Panc1 (cell line): Measurements from ENCODE around the gene VPS29. TPM values are rescaled to one million over a fixed set of nuclear protein-coding genes. Genes with fewer than 3 reads are reported as not detected.

Experiments
- ATAC-seq: fragments of 200-7000 bp; cut with Tn5 transposase; 2 replicates; pipeline ENCODE4 v1.9.1; 2020; ENCODE audit warnings: mild to moderate bottlenecking, moderate library complexity
- BruUV-seq: library from RNA; stranded (reverse); fragments of 400-500 nt; replicated peaks from 2 replicates; lab custom pipeline; 2021; lab: Mats Ljungman, UMichigan
- CTCF ChIA-PET: fragments of 300-600 bp; sonication (Branson Sonifier 250); formaldehyde crosslinking; loops from one replicate; lab custom pipeline; 2022; ENCODE audit warnings: antibody characterized with exemption; lab: Charles Lee
- POLR2A ChIA-PET: fragments of 300-600 bp; sonication (Branson Sonifier 250); formaldehyde crosslinking; loops from one replicate; lab custom pipeline; 2022; ENCODE audit warnings: antibody characterized with exemption; lab: Charles Lee
- DNase-seq: peaks from one replicate; pipeline ENCODE4 v3.0.0-alpha.2; 2010; ENCODE audit warnings: low read depth, low spot score
- H3K27ac ChIP-seq: 2 replicates; pipeline ENCODE4 v1.5.1; 2011; ENCODE audit warnings: mild to moderate bottlenecking, low read length, inconsistent platforms
- H3K27me3 ChIP-seq: fragments of 200-500 bp; sonication (Bioruptor generic); 2 replicates; pipeline ENCODE4 v1.6.0; 2014; ENCODE audit warnings: low read length, inconsistent platforms; ENCODE audit not compliant: control insufficient read depth, insufficient read depth
- H3K36me3 ChIP-seq: fragments of 200-500 bp; sonication (Bioruptor generic); 2 replicates; pipeline ENCODE4 v1.5.1; 2014; ENCODE audit warnings: inconsistent platforms, mild to moderate bottlenecking, low read length, moderate library complexity; ENCODE audit not compliant: control insufficient read depth, insufficient read depth
- H3K4me1 ChIP-seq: 2 replicates; pipeline ENCODE4 v1.5.1; 2011; ENCODE audit warnings: inconsistent platforms, mild to moderate bottlenecking, low read length, moderate library complexity; ENCODE audit not compliant: control insufficient read depth, insufficient read depth
- H3K4me3 ChIP-seq, 2 experiments: 2 replicates each; pipeline ENCODE4 v1.5.1; 2011 to 2012; ENCODE audit warnings: low read depth in 2 of 2, low read length in 2 of 2, mild to moderate bottlenecking in 2 of 2, inconsistent platforms in 1 of 2, moderate library complexity in 1 of 2
- H3K9me3 ChIP-seq: fragments of 200-500 bp; sonication (Bioruptor generic); 2 replicates; pipeline ENCODE4 v1.5.1; 2014; ENCODE audit warnings: low read depth, mild to moderate bottlenecking, inconsistent platforms, low read length, moderate library complexity; ENCODE audit not compliant: control insufficient read depth, insufficient read depth
- CTCF ChIP-seq: fragments of 450-650 bp; IDR thresholded peaks from 2 replicates; pipeline ENCODE4 v1.5.1; 2017; ENCODE audit warnings: mild to moderate bottlenecking
- POLR2AphosphoS5 ChIP-seq: IDR thresholded peaks from 2 replicates; pipeline ENCODE4 v1.6.1; 2012; ENCODE audit warnings: mild to moderate bottlenecking, low read depth, low read length, moderate library complexity
- REST ChIP-seq, 2 experiments: IDR thresholded peaks; 2 replicates each; pipeline ENCODE4 v1.6.1; 2011 to 2012; ENCODE audit warnings: low read depth in 2 of 2, control low read depth in 1 of 2, low read length in 1 of 2, mild to moderate bottlenecking in 1 of 2, moderate library complexity in 1 of 2; ENCODE audit not compliant: insufficient read depth in 1 of 2
- SIN3A ChIP-seq: IDR thresholded peaks from 2 replicates; pipeline ENCODE4 v1.6.1; 2012; ENCODE audit warnings: low read depth, mild to moderate bottlenecking, low read length, moderate library complexity, borderline replicate concordance; ENCODE audit not compliant: insufficient read depth
- TCF7L2 ChIP-seq: IDR thresholded peaks from 2 replicates; pipeline ENCODE4 v1.6.1; 2011; ENCODE audit warnings: mild to moderate bottlenecking, low read depth, low read length, inconsistent platforms
- in situ Hi-C: cut with HindIII; loops from 2 replicates; pipeline ENCODE4 v1.10.0; 2016; ENCODE audit warnings: low sequenced_read_pairs, low pct_unique_long_range_greater_than_20kb
- intact Hi-C: fragments of 100-400 bp; cut with micrococcal nuclease; formaldehyde crosslinking; loops from one replicate; pipeline ENCODE4 v1.10.0; 2022; ENCODE audit not compliant: unreplicated experiment
- total RNA-seq: library from RNA; stranded (reverse); gene quantifications from one replicate; pipeline ENCODE4 v1.2.1, GENCODE V29; 2021; ENCODE audit not compliant: unreplicated experiment

The VPS29 gene
- total RNA-seq, 1 experiment from 2014 or later, result 128 TPM

DNA sequence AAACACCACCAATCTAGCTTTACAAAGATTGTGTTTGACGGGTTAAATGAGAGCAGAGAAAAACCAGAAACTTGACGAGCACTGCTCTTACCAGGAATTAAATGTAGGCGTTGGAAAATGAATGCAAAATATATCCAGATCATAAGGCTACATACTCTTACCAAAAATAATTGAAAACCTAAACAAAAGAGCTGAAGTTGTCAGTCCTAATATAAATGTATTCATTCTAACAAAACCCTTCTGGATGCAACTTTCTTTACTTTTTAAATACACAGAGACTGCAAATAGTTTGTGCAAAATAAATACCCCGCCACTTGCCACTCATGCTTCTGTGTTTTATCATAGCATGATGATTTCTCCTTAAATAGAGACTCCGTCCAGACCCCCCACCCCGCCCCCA, 32.9 kb upstream of the VPS29 start:
- POLR2A ChIA-PET, result no interaction called here
- BruUV-seq, result no TSS peak
- in situ Hi-C loops, result no loop called here

GRCh38 chr12:110533607-110534006, 31.7 kb upstream of the VPS29 start:
- POLR2A ChIA-PET, result interaction anchor here (0.6 kb wide), 1 partner anchor 47 kb away, joined by 4 read pairs; no protein-coding TSS in a partner anchor
- ATAC-seq (no peak), DNase-seq (no peak)
- intact Hi-C loops (no loop called here), in situ Hi-C loops (no loop called here)
- TF ChIP-seq REST (IDR thresholded peaks at IDR 0.05; ENCODE audit: insufficient read depth in 1 of 2, low read depth in 2 of 2, low read length in 1 of 2) (no peak), POLR2AphosphoS5 (no peak), CTCF (no peak), SIN3A (no peak), TCF7L2 (no peak)
- Histone ChIP-seq H3K4me1 (no peaks in the 10 kb centered on the region), H3K27me3 (no peaks in the 10 kb centered on the region), H3K9me3 (no peaks in the 10 kb centered on the region), H3K4me3 (no peak overlapping the region), H3K36me3 (peaks cover 8% of the 10 kb centered on the region; the same call in 1 of the 2 replicates), H3K27ac (no peak overlapping the region)
- no TSS peak for BruUV-seq
- CTCF ChIA-PET, result interaction anchor here (0.6 kb wide), 1 partner anchor 11 kb away, joined by 4 read pairs; no protein-coding TSS in a partner anchor

More for the DNA sequence above, 32.9 kb upstream of the VPS29 start:
- intact Hi-C loops, result no loop called here
- H3K4me1 ChIP-seq, result no peaks in the 10 kb centered on the region
- no peak for TF ChIP-seq SIN3A
- TF ChIP-seq REST (IDR thresholded peaks at IDR 0.05; ENCODE audit: insufficient read depth in 1 of 2, low read depth in 2 of 2, low read length in 1 of 2), result no peak
- TF ChIP-seq CTCF, result no peak
- TF ChIP-seq POLR2AphosphoS5, result no peak
- TF ChIP-seq TCF7L2, result no peak
- peaks cover 8% of the 10 kb centered on the region; the same call in 1 of the 2 replicates for H3K36me3 ChIP-seq
- no peak for ATAC-seq
- no peak for DNase-seq
- H3K27me3 ChIP-seq, result no peaks in the 10 kb centered on the region
- no peaks in the 10 kb centered on the region for H3K9me3 ChIP-seq
- H3K4me3 ChIP-seq, result no peak overlapping the region
- CTCF ChIA-PET, result no interaction called here
- no peak overlapping the region for H3K27ac ChIP-seq
